Measurements from ENCODE around the gene IRX4. TPM values are rescaled to one million over a fixed set of nuclear protein-coding genes. Genes with fewer than 3 reads are reported as not detected.
"Not testable (repeated sequence)": the region's sequence is repeated elsewhere in the genome, so short reads cannot be mapped to it uniquely, and the experiment has no call there.

Gene IRX4
- polyA plus RNA-seq, 3 donors, result 0.39 to 0.61 (median 0.55) TPM

DNA sequence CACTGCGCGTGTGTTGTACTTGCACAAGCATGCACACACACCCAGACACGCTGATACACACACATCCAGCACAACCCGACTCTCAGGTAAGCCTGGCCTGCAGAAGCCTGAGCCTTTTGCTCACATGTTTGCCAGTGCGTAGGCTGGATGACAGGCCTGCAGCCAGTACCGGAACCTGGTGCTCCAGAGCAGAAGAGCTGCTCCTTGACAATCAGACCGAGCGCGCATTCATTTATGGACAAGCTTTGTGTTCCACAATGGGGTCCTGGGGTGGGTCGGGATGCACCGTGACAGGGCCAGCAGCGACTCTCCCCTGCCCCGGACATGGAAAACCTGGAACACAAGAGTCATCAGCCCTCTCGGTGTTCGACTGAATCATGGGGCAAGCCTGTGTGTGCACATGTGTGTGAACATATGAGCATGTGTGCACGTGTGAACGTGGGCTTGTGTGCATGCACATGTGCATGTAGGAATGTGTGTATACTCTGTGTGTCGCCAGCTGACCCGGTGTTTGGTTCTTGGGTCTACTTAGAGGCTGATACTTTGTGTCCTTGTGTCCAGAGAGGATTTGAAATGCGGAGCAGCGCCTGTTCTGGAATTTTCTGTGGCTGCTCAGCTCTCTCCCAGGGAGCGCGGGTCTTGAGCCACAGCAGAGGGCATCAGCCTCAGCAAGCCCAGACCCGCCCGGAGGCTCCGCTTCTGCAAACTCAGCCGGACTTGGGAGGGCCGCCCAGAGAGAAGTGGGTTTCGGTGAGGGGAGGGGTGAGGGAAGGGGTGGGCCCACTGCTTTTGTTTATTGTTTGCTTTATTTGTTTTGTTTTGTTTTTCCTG, 32.2 kb downstream of the IRX4 start:
- DNase-seq (ENCODE audit: extremely low read depth in 1 of 11, low read depth in 9 of 11, low spot score in 4 of 11), result no peak

DNA sequence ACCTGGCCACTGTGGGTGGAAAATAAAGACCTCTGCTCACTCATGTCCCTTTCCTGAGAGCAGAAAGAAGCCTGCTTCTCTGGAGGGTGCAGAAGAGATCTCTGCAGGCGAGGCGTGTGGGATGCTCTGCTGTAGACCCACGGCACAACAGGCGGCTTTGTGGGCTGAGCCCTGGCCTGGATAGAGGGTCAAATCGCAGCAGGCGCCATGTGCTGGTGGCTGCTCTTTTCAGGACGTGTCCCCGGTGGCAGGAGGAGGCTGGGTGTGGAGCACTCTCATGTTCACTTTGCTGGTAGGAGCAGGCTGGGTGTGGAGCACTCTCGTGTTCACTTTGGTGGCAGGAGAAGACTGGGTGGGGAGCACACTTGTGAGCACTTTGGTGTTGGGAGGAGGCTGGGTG, 35.1 kb downstream of the IRX4 start:
- DNase-seq (ENCODE audit: extremely low read depth in 1 of 11, low read depth in 9 of 11, low spot score in 4 of 11), result no peak

DNA sequence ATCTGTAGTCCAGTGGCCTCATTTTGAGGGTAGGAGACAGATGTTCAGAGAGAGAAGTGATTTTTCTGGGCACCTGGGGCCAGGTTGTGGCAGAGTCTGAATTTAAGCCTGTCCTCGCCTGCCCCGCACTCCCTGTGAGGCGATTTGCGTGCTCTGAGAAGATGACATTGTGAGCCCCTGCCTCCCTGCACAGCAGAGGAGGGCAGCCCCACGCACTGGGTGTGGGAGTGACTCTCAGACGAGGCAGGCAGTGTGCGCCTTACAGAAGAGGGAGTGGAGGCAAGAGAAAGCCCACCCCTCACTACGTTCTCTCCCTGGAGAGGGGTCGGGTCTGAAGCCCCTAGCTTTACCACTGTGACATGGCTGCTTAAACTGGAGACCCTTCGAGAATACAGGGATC, 35.7 kb downstream of the IRX4 start:
- no peak for DNase-seq (ENCODE audit: extremely low read depth in 1 of 11, low read depth in 9 of 11, low spot score in 4 of 11)

DNA sequence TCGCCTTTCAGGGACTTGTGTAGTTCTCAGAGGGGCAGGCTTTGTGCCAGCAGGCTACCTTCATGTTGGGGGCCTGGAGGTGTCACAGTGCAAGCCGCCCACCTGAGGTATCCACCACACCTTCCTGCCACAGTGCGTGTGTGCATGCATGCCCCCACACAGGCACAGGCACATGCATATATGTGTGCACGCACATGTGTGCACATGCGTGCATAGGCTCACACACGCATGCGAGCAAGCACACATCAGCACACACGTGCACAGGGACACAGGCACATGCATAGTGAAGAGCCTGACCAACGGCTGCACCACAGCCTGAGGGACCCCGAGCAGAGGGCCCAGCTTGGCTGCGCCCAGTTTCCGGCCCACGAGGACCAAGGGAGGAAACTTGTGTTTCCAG, 36.1 kb downstream of the IRX4 start:
- DNase-seq (ENCODE audit: extremely low read depth in 1 of 11, low read depth in 9 of 11, low spot score in 4 of 11), result no peak

DNA sequence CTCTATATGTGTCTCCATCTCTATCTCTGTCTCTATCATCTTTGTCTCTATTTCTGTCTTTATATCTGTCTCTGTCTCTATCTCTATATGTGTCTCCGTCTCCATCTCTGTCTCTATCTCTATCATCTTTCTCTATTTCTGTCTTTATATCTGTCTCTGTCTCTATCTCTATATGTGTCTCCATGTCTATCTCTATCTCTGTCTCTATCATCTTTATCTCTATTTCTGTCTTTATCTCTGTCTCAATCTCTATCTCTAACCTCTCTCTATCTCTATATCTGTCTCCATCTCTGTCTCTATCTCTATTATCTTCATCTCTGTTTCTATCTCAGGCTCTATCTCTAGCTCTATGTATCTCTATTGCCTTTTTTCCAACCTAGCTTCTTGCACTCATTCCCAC, 37.0 kb downstream of the IRX4 start:
- DNase-seq (ENCODE audit: extremely low read depth in 1 of 11, low read depth in 9 of 11, low spot score in 4 of 11), result no peak

DNA sequence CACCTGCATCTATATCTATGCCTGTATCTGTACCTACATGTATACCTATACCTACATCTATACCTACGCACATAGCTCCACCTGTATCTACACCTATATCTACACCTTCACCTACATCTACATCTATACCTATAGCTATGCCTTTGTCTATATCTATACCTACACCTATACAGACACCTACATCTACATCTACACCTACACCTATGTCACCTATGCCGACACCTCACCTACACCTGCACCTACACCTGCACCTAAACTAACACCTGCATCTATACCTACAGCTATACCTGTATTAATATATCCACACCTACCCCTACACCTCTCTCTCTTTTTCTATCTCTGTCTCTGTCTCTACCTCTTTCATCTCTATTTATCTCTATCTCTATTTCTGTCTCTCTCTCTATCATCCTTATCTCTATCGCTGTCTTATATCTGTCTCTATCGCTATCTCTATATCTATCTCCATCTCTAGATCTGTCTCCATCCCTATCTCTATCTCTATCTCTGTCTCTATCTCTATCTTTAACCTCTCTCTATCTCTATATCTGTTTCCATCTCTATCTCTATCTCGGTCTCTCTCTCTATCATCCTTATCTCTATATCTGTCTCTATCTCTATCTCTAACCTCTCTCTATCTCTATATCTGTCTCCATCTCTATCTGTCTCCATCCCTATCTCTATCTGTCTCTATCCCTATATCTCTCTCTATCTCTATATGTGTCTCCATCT, 37.9 kb downstream of the IRX4 start:
- DNase-seq (ENCODE audit: extremely low read depth in 1 of 11, low read depth in 9 of 11, low spot score in 4 of 11), result no peak

DNA sequence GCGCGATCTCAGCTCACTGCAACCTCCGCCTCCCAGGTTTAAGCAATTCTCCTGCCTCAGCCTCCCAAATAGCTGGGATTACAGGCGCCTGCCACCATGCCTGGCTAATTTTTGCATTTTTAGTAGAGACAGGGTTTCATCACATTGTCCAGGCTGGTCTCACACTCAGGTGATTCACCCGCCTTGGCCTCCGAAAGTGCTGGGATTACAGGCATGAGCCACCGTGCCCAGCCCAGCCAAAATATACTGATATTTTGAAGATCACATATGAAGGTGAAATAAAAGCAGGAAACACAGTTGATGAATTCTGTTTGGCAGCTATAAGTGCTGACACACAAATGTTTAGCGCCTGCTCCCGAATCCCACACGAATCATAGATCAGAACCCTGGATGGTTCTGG, 39.0 kb downstream of the IRX4 start:
- not testable (repeated sequence) for DNase-seq (ENCODE audit: extremely low read depth in 1 of 11, low read depth in 9 of 11, low spot score in 4 of 11)

DNA sequence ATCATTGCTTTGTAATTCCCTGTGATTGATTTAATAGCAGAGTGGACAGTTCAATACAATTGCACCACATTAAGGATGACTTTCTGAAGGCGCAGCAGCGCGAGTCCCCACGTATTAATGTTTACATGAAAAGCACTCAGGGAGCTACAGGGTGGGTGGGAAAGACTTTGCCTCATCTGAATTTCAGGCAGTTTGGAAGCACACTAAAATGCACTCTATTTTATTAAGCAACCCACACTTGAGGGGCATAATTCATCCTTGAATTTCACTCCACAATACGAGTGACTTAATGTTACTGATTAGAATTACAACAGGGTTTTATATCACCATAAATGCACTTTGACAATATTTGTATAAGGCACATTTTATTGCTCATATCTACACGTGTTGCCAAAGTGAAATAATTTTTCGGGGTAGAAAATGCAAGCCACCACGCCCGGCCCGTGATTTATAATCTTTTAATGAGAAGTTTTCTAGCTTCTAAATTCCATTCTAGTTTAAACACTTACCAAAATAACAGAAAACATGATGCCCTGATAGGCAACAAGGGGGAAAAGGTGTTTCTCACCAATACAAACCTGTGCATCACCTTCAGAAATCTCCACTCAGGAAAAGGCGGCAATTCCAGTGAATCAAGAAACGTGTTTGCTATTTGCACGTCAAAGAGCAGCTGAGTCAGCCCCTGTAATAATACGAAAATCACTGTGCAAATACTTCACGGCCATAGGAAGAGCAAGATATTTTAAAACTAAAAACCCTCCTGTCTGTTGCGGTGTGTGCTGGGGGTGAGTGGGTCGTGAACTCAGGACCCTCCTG, 40.5 kb downstream of the IRX4 start:
- DNase-seq (ENCODE audit: extremely low read depth in 1 of 11, low read depth in 9 of 11, low spot score in 4 of 11), result no peak

DNA sequence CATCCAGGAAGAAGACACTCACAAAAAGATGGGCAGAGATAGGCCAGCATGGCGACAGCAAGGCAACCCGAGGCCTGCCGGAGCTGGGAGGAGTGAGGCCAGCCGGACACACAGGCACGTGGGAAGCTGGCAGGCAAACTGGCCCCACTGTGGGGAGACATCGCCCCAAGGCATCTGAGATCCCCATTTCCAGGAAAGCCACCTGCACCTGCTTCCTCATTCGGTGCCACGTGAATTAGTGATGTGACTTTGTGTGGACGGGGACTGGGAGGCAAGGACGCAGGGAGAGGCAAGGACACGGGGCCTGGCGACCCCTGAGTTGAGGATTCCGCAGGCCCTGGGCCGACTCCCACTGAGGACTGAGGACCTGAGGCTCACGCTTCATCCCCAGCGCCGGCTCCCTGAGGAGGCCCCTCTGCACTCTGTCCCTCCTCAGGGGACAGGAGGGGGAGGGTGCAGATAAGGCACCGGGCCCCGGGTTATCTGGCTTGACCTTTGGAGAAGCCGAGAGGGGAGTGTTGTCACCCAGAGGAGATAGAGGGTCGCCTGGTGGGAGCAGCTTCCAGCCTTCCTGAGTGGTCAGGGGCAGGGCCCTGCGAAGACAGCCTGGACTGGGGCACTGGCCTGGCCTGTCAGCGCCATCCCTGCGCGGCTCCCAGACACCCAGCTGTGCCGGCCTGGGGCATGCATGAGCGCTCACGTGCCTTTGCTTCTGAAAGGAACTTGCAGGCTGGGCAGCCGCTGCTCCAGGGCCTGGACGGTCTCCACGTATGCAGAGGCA, 41.8 kb downstream of the IRX4 start:
- peak in 4 of 11 donors; percentile 8 to 21 (median 10) for DNase-seq (ENCODE audit: extremely low read depth in 1 of 11, low read depth in 9 of 11, low spot score in 4 of 11)

DNA sequence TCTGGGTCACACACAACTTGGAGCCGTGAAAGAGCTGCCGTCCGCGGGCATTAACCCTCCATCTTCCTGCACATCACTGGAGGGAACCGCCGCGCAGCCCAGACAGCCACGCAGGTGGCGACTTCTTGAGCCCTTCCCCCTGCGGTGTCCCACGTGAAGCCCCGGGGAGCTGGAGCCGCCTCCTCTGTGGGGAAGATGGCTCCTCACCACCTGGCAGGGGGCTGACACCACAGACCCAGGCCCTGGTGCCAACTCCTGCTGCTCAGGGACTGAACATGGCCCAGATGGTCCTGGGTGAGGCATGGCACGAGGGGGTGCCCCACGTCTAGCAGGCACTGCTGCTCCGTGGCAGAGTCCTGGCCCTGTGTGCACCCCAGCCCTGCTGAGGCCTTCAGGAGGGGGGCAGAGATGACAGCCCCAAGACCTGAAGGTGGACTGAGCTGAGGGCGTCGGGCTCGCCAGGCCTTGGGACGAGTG, 42.6 kb downstream of the IRX4 start:
- no peak for DNase-seq (ENCODE audit: extremely low read depth in 1 of 11, low read depth in 9 of 11, low spot score in 4 of 11)

DNA sequence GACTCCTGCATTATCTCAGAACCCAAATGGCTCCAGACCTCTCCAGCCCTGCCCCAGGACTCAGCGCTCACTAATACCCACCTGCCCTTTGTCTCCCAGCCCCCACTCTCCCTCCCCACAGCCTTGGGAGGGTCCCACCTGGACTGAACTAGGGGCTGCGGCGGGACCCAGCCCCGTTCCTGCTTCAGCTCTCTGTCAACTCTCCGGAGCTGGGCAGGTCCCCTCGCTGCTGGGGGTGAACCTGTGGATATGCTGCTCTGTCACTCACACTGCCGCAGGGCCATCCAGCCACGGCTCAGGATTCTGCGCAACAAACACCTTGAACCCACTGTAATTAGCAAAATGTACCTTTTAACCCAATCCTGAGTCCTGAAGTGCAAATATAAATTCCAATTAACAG, 44.7 kb downstream of the IRX4 start:
- DNase-seq (ENCODE audit: extremely low read depth in 1 of 11, low read depth in 9 of 11, low spot score in 4 of 11), result no peak

DNA sequence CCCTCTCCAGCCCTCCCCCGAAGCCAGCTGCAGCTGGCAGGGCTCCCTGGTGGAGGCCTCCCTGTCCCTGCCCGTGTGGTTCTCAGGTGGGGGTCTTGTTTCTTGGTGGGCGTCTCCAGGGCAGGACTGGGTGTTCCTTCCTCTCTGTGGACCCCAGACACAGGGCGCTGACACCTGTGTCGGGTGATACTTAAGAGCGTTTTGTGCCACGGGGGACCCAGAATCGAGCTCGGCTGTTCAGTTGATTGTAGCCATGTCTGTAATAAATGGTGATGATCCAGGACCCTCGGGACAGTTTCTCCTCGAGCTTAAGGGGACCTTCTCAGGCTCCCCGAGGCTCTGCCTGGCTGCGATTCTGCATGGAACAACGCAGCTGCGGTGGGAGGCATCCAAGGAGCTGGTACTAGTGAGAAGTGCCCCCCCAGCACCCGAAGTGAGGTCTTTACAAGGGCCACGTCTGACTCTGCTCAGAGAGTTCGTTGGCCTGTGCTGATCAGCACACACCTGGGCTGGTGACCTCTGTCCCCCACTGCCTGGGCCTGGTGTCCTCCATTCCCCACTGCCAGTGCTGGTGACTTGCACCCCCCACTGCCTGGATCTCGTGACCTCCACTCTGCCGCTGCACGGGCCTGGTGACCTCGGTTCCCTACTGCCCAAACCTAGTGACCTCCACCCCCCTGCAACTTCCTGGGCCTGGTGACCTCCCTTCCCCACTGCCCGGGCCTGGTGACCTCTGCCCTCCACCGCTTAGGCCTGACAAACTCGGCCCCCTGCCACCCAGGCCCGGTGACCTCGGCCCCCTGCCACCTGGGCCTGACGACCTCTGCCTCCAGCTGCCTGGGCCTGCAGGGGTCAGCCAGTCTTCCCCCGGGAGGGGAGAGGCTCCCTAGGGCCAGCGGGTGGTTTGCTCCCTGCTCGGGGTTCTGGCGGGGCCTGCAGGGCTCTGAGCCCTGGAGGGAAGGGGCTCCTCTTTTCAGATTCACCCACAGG, 45.5 kb downstream of the IRX4 start:
- no peak for DNase-seq (ENCODE audit: extremely low read depth in 1 of 11, low read depth in 9 of 11, low spot score in 4 of 11)

DNA sequence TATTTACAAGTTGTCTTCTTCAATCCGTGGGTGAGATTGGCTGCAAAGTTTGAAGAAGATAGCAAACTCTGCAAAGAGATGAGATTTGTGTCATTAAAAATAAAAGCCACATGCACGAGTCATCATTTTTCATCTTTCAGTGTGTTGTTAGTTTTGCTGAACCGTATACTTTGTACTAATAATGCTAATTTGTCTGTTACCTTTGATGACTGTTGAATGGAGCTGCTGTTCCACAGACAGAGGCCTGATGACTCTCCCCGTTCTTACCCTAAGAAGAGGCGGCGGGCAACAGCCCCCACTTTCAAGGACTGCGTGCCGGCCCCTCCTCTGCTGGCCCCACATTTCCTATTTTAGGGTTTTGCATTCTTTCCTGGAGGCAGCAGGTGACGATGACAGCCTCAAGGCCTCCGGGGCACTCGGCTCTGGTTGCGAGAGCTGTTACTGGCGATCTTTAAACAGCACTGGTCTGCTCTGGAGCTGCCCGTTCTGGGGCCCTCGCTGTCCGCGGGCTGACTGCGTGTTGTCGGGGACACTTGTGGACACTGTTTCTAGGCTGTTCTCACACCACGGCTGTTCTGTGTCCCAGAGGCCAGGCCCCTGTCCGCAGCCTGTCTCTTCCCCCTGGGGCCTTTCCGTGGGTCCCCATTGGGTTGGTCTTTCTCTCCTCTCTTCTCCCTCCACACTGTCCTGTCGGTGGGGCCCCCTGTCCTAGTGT, 46.4 kb downstream of the IRX4 start:
- DNase-seq (ENCODE audit: extremely low read depth in 1 of 11, low read depth in 9 of 11, low spot score in 4 of 11), result no peak

DNA sequence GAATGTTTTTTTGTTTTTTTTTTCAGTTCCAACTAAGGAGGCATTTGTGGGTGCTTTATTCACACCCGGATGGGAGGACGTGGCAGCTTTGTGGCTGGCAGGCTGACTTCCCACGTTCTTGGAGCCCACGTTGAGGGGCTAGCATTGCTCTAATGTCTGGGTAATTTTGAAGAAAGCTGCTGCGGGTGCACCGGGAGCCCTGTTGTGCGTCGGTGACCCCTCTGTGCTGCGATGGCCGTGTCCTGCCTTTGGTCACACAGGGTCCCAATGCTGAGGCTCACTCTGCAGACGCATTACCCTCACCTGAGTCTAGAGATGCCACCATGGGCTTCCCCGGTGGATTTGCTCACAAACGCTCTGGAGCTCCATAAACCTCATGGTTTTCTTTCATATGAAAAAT, 47.3 kb downstream of the IRX4 start:
- no peak for DNase-seq (ENCODE audit: extremely low read depth in 1 of 11, low read depth in 9 of 11, low spot score in 4 of 11)

DNA sequence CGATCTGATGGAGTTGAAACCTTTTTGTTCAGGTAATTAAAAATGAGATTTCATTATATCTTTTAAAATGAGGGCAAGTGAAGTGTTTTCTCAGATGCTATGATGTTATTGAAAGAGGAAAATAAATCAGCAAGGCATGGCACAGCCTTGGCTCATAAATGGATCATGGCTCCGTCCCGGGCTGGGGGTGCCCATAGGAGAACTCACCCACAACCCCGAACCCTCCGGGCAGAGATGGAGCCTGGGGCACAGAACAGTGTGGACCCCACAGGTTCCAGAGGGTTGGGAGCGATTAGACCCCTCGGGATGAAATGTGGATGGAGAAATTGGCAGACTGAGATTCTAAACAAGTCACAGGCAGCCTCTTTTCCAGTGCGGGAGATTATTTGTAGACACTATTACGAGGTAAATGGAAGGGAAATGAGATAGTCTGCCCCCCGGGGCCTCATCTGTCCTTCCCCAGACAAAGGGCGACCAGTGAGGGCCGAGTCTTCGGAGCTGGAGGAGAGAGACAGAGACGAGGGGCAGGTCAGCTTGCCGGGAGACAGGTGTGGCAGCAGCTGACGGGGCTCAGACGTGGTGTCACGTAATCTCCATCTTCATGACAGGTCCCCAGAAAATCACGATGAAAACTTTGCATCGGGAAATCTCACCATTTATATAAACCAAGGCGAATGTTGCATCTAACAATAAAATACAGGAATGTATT, 47.9 kb downstream of the IRX4 start:
- no peak for DNase-seq (ENCODE audit: extremely low read depth in 1 of 11, low read depth in 9 of 11, low spot score in 4 of 11)

DNA sequence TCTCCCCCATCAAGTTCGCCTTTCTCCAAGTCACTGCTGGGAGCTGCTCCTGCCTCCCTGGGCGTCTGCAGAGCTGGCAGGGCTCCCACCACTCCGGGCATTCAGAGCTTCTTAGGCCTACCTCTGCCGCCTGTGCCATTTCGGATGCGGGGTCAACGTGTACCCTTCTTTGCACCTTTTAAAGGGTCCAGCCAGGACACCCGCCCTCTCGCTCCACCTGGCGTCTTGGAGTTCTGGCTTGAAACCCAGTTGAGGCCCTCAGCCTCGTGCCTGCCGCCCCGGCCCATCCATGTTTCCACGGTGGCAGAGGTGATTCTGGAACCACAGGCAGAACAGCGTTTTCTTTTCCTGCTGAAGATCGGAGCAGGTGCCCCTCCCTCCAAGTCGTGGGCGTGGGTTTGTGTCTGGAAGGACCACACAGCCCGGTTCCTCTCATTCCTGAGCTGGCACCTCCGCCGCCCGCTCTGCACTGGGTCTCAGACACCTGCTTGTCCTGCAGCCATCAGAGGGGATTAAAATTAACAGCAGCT, 48.6 kb downstream of the IRX4 start:
- DNase-seq (ENCODE audit: extremely low read depth in 1 of 11, low read depth in 9 of 11, low spot score in 4 of 11), result no peak

All from renal cortex interstitium (tissue), 11 donors.